AG09309 (cell line): Measurements from ENCODE around the gene KIZ.

Experiments
- DNase-seq: peaks from one replicate; pipeline ENCODE4 v3.0.0-alpha.2; 2010; ENCODE audit warnings: low read depth
- H3K4me3 ChIP-seq: 2 replicates; pipeline ENCODE4 v1.5.1; 2011; ENCODE audit warnings: mild to moderate bottlenecking, low read depth, low read length, moderate library complexity; ENCODE audit not compliant: control insufficient read depth
- TF ChIP-seq, protein P1 (sequence below): IDR thresholded peaks from 2 replicates; pipeline ENCODE4 v1.5.1; 2011; ENCODE audit warnings: mild to moderate bottlenecking, low read depth, low read length, inconsistent platforms; ENCODE audit not compliant: insufficient read depth, control insufficient read depth; ENCODE audit errors: missing control alignments

The KIZ gene

DNA sequence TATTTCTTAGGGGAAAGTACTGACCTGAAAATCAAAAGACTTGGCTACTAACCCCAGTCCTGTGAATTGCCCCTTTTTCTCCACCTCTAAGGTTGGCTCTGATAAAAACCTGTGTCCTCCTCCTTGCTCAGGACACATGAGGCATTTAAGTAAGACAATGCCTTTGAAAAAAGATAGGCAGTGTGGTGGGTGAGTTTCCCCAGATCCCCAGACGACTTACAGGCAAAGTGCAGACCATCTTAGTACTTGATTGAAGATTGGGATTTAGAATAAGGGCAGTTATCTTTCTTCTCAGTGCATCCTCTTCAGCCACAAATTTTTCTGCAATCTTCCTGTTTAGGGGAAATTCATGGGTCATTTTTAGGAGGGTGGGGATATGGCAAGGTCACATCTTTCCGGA is 87.8 kb downstream of the KIZ start:
- TF ChIP-seq, protein P1, sequence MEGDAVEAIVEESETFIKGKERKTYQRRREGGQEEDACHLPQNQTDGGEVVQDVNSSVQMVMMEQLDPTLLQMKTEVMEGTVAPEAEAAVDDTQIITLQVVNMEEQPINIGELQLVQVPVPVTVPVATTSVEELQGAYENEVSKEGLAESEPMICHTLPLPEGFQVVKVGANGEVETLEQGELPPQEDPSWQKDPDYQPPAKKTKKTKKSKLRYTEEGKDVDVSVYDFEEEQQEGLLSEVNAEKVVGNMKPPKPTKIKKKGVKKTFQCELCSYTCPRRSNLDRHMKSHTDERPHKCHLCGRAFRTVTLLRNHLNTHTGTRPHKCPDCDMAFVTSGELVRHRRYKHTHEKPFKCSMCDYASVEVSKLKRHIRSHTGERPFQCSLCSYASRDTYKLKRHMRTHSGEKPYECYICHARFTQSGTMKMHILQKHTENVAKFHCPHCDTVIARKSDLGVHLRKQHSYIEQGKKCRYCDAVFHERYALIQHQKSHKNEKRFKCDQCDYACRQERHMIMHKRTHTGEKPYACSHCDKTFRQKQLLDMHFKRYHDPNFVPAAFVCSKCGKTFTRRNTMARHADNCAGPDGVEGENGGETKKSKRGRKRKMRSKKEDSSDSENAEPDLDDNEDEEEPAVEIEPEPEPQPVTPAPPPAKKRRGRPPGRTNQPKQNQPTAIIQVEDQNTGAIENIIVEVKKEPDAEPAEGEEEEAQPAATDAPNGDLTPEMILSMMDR = no peak
- no peak for DNase-seq

DNA sequence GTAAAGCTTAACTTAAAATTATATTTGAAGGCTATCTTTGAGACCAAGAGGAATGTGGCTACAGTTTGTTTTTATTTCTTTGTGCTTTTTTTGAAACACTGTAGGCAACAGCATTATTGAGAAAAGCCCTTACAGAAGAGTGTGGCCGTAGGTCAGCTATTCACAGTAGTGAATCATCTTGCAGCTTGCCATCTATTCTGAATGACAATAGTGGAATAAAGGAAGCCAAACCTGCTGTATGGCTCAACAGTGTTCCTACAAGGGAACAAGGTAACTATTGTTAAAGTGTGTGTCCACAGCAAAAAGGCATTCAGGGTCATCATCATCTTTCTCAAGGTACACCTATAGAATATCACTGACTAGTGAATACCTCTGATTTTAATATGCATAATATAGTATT is 88.5 kb downstream of the KIZ start:
- no peak for DNase-seq
- TF ChIP-seq, protein P1 = no peak
- H3K4me3 ChIP-seq = no peak overlapping the region

More for the DNA sequence above, 87.8 kb downstream of the KIZ start:
- H3K4me3 ChIP-seq = no peak overlapping the region

DNA sequence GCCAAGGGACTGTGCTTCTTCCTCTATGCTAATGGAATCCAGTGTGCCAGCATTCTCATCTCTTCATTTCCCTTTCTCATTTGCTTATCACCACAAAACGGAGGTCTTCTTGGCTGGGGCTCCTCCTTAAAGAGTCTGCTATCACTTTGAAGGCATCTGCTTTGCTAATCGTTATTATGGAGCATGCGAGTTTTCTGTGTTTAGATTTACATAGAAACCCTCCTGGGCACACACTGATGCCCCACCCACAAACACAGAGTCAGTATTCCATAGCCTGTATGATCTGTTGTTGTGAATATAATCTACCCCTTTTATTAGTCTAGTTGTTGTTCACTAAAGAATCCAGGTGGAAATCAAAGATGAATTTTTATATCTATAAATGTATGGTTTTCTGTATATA is 93.8 kb downstream of the KIZ start:
- no peak overlapping the region for H3K4me3 ChIP-seq
- TF ChIP-seq, protein P1 = no peak
- no peak for DNase-seq

DNA sequence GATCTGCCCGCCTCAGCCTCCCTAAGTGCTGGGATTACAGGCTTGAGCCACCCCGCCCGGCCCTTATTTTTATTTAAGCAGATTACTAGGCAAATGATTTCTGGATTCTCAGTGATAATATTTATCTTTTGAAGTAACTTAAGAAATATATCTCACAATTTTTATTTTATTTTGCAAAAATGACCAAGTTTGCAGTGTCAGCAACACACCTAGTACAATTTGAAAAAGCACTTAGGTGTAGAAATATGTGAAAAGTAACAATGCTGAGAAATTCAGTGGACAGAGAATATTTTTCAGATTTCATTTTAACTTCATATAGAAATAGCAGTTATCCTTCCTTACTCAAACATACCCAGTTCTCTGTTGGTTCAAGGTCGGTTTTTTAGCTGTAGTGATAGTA is 98.3 kb downstream of the KIZ start:
- no peak overlapping the region for H3K4me3 ChIP-seq
- DNase-seq = no peak
- TF ChIP-seq, protein P1 = no peak

DNA sequence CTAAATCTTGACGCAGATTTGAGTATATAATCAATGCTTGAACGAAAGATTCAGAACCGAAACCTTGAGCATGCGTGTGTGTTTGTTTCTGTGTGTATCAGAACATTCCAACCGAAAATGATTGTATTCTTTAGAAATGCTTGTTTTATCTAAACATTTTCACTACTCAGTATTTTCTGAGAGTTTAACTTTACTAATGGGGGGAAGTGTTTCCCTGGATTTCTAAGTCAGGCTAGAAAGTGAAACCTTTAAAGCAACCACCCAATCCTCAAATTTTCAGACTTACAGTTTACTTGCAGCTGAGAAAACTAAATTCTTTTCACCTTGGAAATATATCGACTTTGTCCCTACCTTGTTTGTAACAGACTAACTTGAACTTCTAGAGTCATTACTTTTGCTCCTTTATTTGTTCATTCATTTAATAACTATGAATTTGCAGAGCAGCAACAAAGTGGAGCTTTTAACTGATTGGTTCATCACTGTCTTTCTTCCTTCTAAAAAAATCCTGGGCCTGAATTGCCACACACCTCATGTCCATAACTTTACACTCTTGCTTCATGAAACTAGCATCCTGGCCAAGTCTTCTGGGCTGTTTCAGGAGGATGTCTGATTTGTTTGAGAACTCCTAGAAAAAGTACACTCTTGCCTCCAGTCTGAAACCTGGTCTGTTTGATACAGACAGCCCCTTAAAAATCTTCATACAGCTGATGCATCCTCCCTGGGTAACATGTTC is 99.5 kb downstream of the KIZ start:
- DNase-seq = no peak
- TF ChIP-seq, protein P1 = no peak

DNA sequence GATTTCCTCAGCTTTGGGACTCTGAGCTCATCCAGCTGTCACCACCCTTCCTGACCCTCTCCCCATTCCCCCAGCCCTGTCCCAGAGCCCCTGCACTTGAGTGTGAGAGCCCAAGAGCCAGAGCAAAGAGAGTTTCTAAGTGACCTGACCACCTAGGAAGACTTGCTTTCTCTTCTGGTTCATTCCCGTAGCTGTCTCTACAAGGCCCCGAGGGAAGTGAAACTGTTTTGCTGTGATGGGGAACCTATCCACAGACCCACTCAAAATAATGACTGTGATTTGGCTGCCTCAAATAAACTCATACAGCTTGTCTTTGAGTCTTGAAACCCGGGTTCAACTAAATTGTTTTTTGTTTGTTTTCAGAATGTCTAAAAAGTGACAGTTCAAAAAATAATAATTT is 102.6 kb downstream of the KIZ start:
- no peak for DNase-seq
- H3K4me3 ChIP-seq = no peak overlapping the region
- TF ChIP-seq, protein P1 = no peak

More for the DNA sequence above, 99.5 kb downstream of the KIZ start:
- H3K4me3 ChIP-seq = no peak overlapping the region

DNA sequence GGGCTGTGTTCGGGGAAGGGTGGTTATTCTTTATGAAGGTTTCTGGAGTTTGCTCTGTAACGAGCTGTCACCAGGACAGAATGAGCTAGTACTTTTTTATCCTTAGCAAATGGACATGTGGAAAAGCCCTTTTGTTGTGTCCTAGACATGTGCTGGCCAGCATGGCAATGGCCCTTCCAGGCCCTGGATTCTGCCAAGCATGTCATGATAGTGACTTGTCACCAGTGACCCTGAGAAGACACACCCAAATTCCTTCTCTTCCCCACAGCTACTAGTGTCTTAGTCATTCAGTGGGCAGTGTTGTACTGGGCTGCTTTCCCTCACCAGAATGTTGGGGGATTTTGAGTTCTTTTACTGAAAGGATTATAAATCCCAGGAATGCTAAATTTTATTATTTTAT is 103.3 kb downstream of the KIZ start:
- H3K4me3 ChIP-seq = no peak overlapping the region
- DNase-seq = no peak
- TF ChIP-seq, protein P1 = no peak
